ENCODE measurements around the gene SLC16A14.

GRCh38 chr2:230023313-230023712 lies 45.4 kb downstream of the SLC16A14 start:
- TF ChIP-seq CTCF (conservative IDR thresholded peaks at IDR 0.05; ENCODE audit: low read depth, low read length) = no peak
- no peak for TF ChIP-seq EZH2 (IDR thresholded peaks at IDR 0.05; ENCODE audit: low read length, unreplicated experiment)
